Body of pancreas (tissue), 4 donors: ENCODE results near the gene RTL5. TPM values are rescaled to one million over a fixed set of nuclear protein-coding genes. Genes with fewer than 3 reads are reported as not detected.
"Not testable (repeated sequence)": the region's sequence is repeated elsewhere in the genome, so short reads cannot be mapped to it uniquely, and the experiment has no call there.

ENCODE experiments used
- ATAC-seq: fragments of 150-250 bp; one replicate; pipeline ENCODE4 v1.9.1; 2016
- DNase-seq, 4 donors: peaks; one replicate each; pipeline ENCODE4 v3.0.0-alpha.2; 2019
- H3K27ac ChIP-seq, 4 donors: fragments of 200-600 bp; sonication (generic); 1 replicate in 3 of 4; 2 replicates in 1 of 4; pipeline versions ENCODE4 v1.5.1 to v1.6.1; 2016 to 2019; ENCODE audit warnings: mild to moderate bottlenecking in 1 of 4, mixed read lengths in 1 of 4, moderate library complexity in 1 of 4
- H3K27me3 ChIP-seq, 2 donors: fragments of 200-600 bp; sonication (generic); one replicate each; pipeline ENCODE4 v1.6.0; 2016; ENCODE audit warnings: mild to moderate bottlenecking in 1 of 2
- H3K36me3 ChIP-seq, 2 donors: fragments of 200-600 bp; sonication (generic); replicated peaks in 1 of 2; 2 replicates each; pipeline ENCODE4 v1.5.1; 2016; ENCODE audit warnings: low read depth in 2 of 2; ENCODE audit not compliant: insufficient read depth in 1 of 2
- H3K4me1 ChIP-seq: fragments of 200-600 bp; sonication (generic); one replicate; pipeline ENCODE4 v1.6.0; 2016
- H3K4me3 ChIP-seq, 2 donors: fragments of 200-600 bp; sonication (generic); 1 replicate in 1 of 2; 2 replicates in 1 of 2; pipeline ENCODE4 v1.5.1; 2016 to 2019
- H3K9me3 ChIP-seq, 3 donors: fragments of 200-600 bp; sonication (generic); 1 replicate in 2 of 3; 2 replicates in 1 of 3; pipeline ENCODE4 v1.5.1; 2016
- POLR2A ChIP-seq, 3 donors: fragments of 450-650 bp; IDR thresholded peaks; one replicate each; pipeline ENCODE4 v1.6.1; 2016; ENCODE audit warnings: antibody characterized with exemption in 3 of 3, mild to moderate bottlenecking in 2 of 3
- WGBS, 2 donors: methylation state at CpG; one replicate each; pipeline ENCODE4 v1.1.5; 2017; 5-methylcytosine and 5-hydroxymethylcytosine counted together
- intact Hi-C: fragments of 100-400 bp; cut with DNase I; formaldehyde crosslinking; loops from one replicate; pipeline ENCODE4 v1.15.1; 2023
- total RNA-seq, 2 donors: library from RNA; depleted of rRNA; stranded (reverse); fragments of >200 nt; gene quantifications; one replicate each; pipeline ENCODE4 v1.1.0, GENCODE V29; 2016
- TF ChIP-seq, protein P1 (sequence below), 7 experiments: fragments of 450-650 bp in 4 of 7; fragments of 200-600 bp in 3 of 7; sonication (generic) in 3 of 7; IDR thresholded peaks; one replicate each; pipeline ENCODE4 v1.5.1; 2016 to 2019; ENCODE audit warnings: antibody characterized with exemption in 7 of 7

Gene RTL5
- 1 to 10 TPM; 1.6 to 2.3 TPM for total RNA-seq

DNA sequence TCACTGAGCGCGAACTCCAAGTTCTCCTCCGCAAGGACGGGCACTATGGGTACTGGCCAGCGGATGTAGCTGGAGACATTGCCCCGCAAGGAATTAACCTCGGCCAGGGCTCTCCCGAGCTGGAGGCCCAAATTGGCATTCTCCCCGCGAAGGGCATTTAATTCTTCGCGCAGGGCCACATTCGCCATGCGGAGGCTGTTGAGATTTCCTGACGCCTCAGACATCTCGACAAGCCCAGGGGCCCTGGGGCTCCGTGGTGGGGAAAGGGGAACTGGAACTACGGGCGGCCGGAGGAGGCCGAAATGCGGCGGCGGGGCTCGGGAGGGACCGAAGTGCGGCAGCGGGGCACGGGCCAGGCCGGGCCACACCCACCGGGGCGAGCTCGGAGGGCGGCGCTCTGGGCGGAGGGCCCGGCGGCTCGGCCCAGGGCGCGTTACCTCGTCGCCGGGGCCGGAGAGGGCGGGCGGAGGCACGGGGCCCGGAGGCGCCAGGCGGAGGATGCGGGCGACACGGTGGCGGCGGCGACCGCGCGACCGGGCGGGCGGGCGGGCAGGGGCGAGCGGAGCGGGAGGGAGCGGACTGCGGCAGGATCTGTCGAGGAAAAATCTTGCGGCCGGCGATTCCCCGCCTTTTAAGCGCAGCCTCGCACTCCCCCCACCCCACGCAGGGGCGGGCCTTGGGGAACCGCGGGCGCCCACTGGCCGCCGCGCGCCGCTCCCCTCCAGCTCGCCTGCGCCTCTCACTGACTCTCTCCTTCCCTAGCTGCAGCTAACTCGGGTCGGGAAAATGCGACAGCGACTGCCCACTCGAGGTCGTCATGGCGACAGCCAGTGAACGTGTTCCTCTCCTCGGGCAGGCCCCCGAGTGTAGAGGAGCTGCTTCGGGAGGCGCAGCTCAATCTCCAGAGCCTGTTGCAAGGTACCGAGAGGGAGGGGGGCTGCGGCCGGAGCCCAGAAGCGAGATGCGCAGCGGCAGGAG lies at the start of gene RTL5:
RTL5 (minus strand) TSS at position 599 of the 978 bp plus-strand sequence.
- intact Hi-C loops, result no loop called here
- peak; percentile 56 to 85 (median 77) for DNase-seq

GRCh38 chrX:72180539-72180938 lies 48.8 kb upstream of the RTL5 start:
- H3K36me3 ChIP-seq, result no peaks in the 10 kb centered on the region
- ATAC-seq (no peak), DNase-seq (no peak)
- intact Hi-C loops, result no loop called here
- no peak for TF ChIP-seq POLR2A (IDR thresholded peaks at IDR 0.05)
- TF ChIP-seq, protein P1, sequence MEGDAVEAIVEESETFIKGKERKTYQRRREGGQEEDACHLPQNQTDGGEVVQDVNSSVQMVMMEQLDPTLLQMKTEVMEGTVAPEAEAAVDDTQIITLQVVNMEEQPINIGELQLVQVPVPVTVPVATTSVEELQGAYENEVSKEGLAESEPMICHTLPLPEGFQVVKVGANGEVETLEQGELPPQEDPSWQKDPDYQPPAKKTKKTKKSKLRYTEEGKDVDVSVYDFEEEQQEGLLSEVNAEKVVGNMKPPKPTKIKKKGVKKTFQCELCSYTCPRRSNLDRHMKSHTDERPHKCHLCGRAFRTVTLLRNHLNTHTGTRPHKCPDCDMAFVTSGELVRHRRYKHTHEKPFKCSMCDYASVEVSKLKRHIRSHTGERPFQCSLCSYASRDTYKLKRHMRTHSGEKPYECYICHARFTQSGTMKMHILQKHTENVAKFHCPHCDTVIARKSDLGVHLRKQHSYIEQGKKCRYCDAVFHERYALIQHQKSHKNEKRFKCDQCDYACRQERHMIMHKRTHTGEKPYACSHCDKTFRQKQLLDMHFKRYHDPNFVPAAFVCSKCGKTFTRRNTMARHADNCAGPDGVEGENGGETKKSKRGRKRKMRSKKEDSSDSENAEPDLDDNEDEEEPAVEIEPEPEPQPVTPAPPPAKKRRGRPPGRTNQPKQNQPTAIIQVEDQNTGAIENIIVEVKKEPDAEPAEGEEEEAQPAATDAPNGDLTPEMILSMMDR (IDR thresholded peaks at IDR 0.05), result no peak
- H3K4me1 ChIP-seq, result peaks cover 10% of the 10 kb centered on the region
- peak overlapping the region in 2 of 4 donors; percentile 86 to 89 for H3K27ac ChIP-seq
- H3K4me3 ChIP-seq, result no peak overlapping the region
- no peaks in the 10 kb centered on the region for H3K9me3 ChIP-seq
- no peaks in the 10 kb centered on the region for H3K27me3 ChIP-seq
- WGBS, 2 donors, result 0 to 7% methylated on average over 1 of the region's 1 CpG

More for the DNA sequence above, at the start of gene RTL5:
- WGBS, 2 donors, result 4 to 20% methylated on average over 5 to 27 of the region's 106 CpGs
- Histone ChIP-seq H3K4me3 (no peak within 1 kb of the TSS), H3K27me3 (no peaks in the 10 kb centered on the region), H3K9me3 (no peaks in the 10 kb centered on the region), H3K27ac (peak within 1 kb of the TSS in 2 of 4 donors; percentile 18 to 30), H3K4me1 (no peaks in the 10 kb centered on the region), H3K36me3 (no peaks in the 10 kb centered on the region)
- peak; percentile 82 for ATAC-seq
- TF ChIP-seq, protein P1 (IDR thresholded peaks at IDR 0.05), result no peak
- TF ChIP-seq POLR2A (IDR thresholded peaks at IDR 0.05), result peak in 1 of 3 donors; percentile 9

- H3K4me1 ChIP-seq, result no peaks in the 10 kb centered on the region
- H3K4me3 ChIP-seq, result no peak overlapping the region
- H3K27ac ChIP-seq, result no peak overlapping the region
- WGBS, 2 donors, result 64 to 66% methylated on average over 2 of the region's 2 CpGs
- no peaks in the 10 kb centered on the region for H3K9me3 ChIP-seq
- no peak for DNase-seq
- H3K36me3 ChIP-seq, result no peaks in the 10 kb centered on the region
- no peaks in the 10 kb centered on the region for H3K27me3 ChIP-seq
- TF ChIP-seq, protein P1 (IDR thresholded peaks at IDR 0.05), result no peak
- TF ChIP-seq POLR2A (IDR thresholded peaks at IDR 0.05), result no peak
- no peak for ATAC-seq
- intact Hi-C loops, result no loop called here
Observed at GRCh38 chrX:72176981-72177380, 45.3 kb upstream of the RTL5 start.

DNA sequence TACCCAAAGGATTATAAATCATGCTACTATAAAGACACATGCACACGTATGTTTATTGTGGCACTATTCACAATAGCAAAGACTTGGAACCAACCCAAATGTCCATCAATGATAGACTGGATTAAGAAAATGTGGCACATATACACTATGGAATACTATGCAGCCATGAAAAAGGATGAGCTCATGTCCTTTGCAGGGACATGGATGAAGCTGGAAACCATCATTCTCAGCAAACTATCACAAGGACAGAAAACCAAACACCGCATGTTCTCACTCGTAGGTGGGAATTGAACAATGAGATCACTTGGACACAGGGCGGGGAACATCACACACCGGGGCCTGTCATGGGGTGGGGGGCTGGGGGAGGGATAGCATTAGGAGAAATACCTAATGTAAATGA lies 44.6 kb upstream of the RTL5 start:
- H3K9me3 ChIP-seq, intact Hi-C loops, H3K27me3 ChIP-seq, H3K4me3 ChIP-seq, DNase-seq, H3K36me3 ChIP-seq, ATAC-seq, H3K27ac ChIP-seq, H3K4me1 ChIP-seq: not testable (repeated sequence)
- WGBS, 2 donors, result 92% methylated on average over 2 of the region's 5 CpGs; no CpG with 5 or more reads in 1 of the 2 donors

GRCh38 chrX:72169008-72169728 lies 37.5 kb upstream of the RTL5 start:
- H3K4me3 ChIP-seq, result no peak overlapping the region
- H3K9me3 ChIP-seq, result no peaks in the 10 kb centered on the region
- H3K27ac ChIP-seq, result no peak overlapping the region
- DNase-seq (peak in 1 of 4 donors; percentile 2), ATAC-seq (no peak)
- no peaks in the 10 kb centered on the region for H3K4me1 ChIP-seq
- WGBS, 2 donors, result 51 to 62% methylated on average over 6 of the region's 6 CpGs
- H3K27me3 ChIP-seq, result no peaks in the 10 kb centered on the region
- intact Hi-C loops, result no loop called here
- H3K36me3 ChIP-seq, result no peaks in the 10 kb centered on the region
- TF ChIP-seq, protein P1 (IDR thresholded peaks at IDR 0.05), result no peak
- no peak for TF ChIP-seq POLR2A (IDR thresholded peaks at IDR 0.05)
